HG02943 (cell line): ENCODE results near the gene ZNF423.

Experiments
- ATAC-seq: cut with Tn5 transposase; IDR thresholded peaks from one replicate; pipeline ENCODE4 v1.9.1; 2021; ENCODE audit warnings: mild to moderate bottlenecking, low read depth, moderate library complexity; ENCODE audit not compliant: unreplicated experiment

The ZNF423 gene

GRCh38 chr16:49653173-49653570 lies 202.7 kb downstream of the ZNF423 start:
- no peak for ATAC-seq

- ATAC-seq = no peak
Measured at GRCh38 chr16:49652456-49653172, 203.3 kb downstream of the ZNF423 start.

GRCh38 chr16:49651996-49652395 lies 203.9 kb downstream of the ZNF423 start:
- ATAC-seq = no peak

- ATAC-seq = no peak
Measured at GRCh38 chr16:49651226-49651625, 204.7 kb downstream of the ZNF423 start.

- ATAC-seq = no peak
Measured at GRCh38 chr16:49650603-49651002, 205.3 kb downstream of the ZNF423 start.

GRCh38 chr16:49649013-49649765 lies 206.7 kb downstream of the ZNF423 start:
- ATAC-seq = no peak

- no peak for ATAC-seq
Measured at GRCh38 chr16:49647673-49648072, 208.2 kb downstream of the ZNF423 start.

GRCh38 chr16:49645263-49645662 lies 210.6 kb downstream of the ZNF423 start:
- ATAC-seq = no peak

- no peak for ATAC-seq
Measured at GRCh38 chr16:49644145-49644463, 211.8 kb downstream of the ZNF423 start.

- no peak for ATAC-seq
Measured at GRCh38 chr16:49643429-49644144, 212.3 kb downstream of the ZNF423 start.

GRCh38 chr16:49641250-49641649 lies 214.7 kb downstream of the ZNF423 start:
- ATAC-seq = no peak

- no peak for ATAC-seq
Measured at GRCh38 chr16:49640581-49640980, 215.3 kb downstream of the ZNF423 start.

- no peak for ATAC-seq
Measured at GRCh38 chr16:49639739-49640431, 216.0 kb downstream of the ZNF423 start.

- no peak for ATAC-seq
Measured at GRCh38 chr16:49638673-49639610, 217.0 kb downstream of the ZNF423 start.

- ATAC-seq = no peak
Measured at GRCh38 chr16:49637933-49638672, 217.8 kb downstream of the ZNF423 start.

- no peak for ATAC-seq
Measured at GRCh38 chr16:49637511-49637910, 218.4 kb downstream of the ZNF423 start.

- ATAC-seq = no peak
Measured at GRCh38 chr16:49636608-49637007, 219.3 kb downstream of the ZNF423 start.

GRCh38 chr16:49635591-49636581 lies 220.0 kb downstream of the ZNF423 start:
- ATAC-seq = no peak
